ENCODE results near the gene SNRNP48.

- TF ChIP-seq POLR2A (IDR thresholded peaks at IDR 0.05; ENCODE audit: low read depth, low read length) (no peak), SPI1 (IDR thresholded peaks at IDR 0.05; ENCODE audit: low read depth, low read length) (no peak), POLR2AphosphoS5 (IDR thresholded peaks at IDR 0.05; ENCODE audit: low read depth, low read length) (no peak), TAF1 (IDR thresholded peaks at IDR 0.05; ENCODE audit: low read depth, low read length) (no peak), PAX5 (IDR thresholded peaks at IDR 0.05; ENCODE audit: insufficient read depth, low read length, severe bottlenecking) (no peak)
These were observed 46.9 kb upstream of the SNRNP48 start for GRCh38 chr6:7542874-7543624.

Data from GM12891 (cell line).